Upper lobe of left lung (tissue), 6 donors: ENCODE measurements around the gene ATG10. TPM values are rescaled to one million over a fixed set of nuclear protein-coding genes. Genes with fewer than 3 reads are reported as not detected.
"Not testable (repeated sequence)": the region's sequence is repeated elsewhere in the genome, so short reads cannot be mapped to it uniquely, and the experiment has no call there.

Experiments used
- ATAC-seq, 2 donors: fragments of 200-7000 bp; cut with Tn5 transposase; one replicate each; pipeline ENCODE4 v1.9.1; 2022; ENCODE audit warnings: mild to moderate bottlenecking in 2 of 2, moderate library complexity in 2 of 2; ENCODE audit not compliant: low FRiP score in 2 of 2
- DNase-seq, 2 donors: peaks; one replicate each; pipeline ENCODE4 v3.0.0-alpha.2; 2019 to 2020
- H3K27ac ChIP-seq, 4 donors: fragments of 200-600 bp; sonication (generic); one replicate each; pipeline ENCODE4 v1.5.1; 2016 to 2019
- H3K27me3 ChIP-seq, 4 donors: fragments of 200-600 bp; sonication (generic); one replicate each; pipeline ENCODE4 v1.5.1; 2017 to 2019
- H3K36me3 ChIP-seq, 4 donors: fragments of 200-600 bp; sonication (generic); one replicate each; pipeline ENCODE4 v1.5.1; 2016 to 2019
- H3K4me1 ChIP-seq, 4 donors: fragments of 200-600 bp; sonication (generic); one replicate each; pipeline ENCODE4 v1.5.1; 2018 to 2019
- H3K4me3 ChIP-seq, 4 donors: fragments of 200-600 bp; sonication (generic); one replicate each; pipeline ENCODE4 v1.5.1; 2017 to 2019; ENCODE audit warnings: mild to moderate bottlenecking in 2 of 4, moderate library complexity in 1 of 4
- H3K9me3 ChIP-seq, 4 donors: fragments of 200-600 bp; sonication (generic); one replicate each; pipeline ENCODE4 v1.5.1; 2018 to 2019
- EP300 ChIP-seq, 4 donors: sonication (generic); formaldehyde crosslinking; IDR thresholded peaks; one replicate each; pipeline ENCODE4 v1.5.1; 2017; ENCODE audit warnings: antibody characterized with exemption in 4 of 4, control low read depth in 2 of 4
- POLR2A ChIP-seq, 4 donors: fragments of 450-650 bp; IDR thresholded peaks; one replicate each; pipeline ENCODE4 v1.5.1; 2016 to 2017; ENCODE audit warnings: antibody characterized with exemption in 4 of 4, mild to moderate bottlenecking in 2 of 4
- POLR2AphosphoS5 ChIP-seq, 2 donors: sonication (generic); formaldehyde crosslinking; IDR thresholded peaks; one replicate each; pipeline ENCODE4 v1.5.1; 2017; ENCODE audit warnings: antibody characterized with exemption in 2 of 2
- WGBS, 2 donors: methylation state at CpG; one replicate each; pipeline ENCODE4 v1.1.5; 2017 to 2018; 5-methylcytosine and 5-hydroxymethylcytosine counted together
- total RNA-seq, 6 donors: library from RNA; depleted of rRNA in 4 of 6; stranded (reverse); fragments of >200 nt in 4 of 6; gene quantifications; one replicate each; pipeline versions ENCODE4 v1.1.0 to v1.2.1, GENCODE V29; 2016 to 2021
- TF ChIP-seq, protein P1 (sequence below), 6 experiments: fragments of 450-650 bp in 4 of 6; fragments of 200-600 bp in 2 of 6; sonication (generic) in 2 of 6; IDR thresholded peaks; one replicate each; pipeline ENCODE4 v1.5.1; 2016 to 2019; ENCODE audit warnings: antibody characterized with exemption in 6 of 6
- donor health status: DM: no; HTN: no; CAD: no; lungs with moderate emphysema.
- donor health status: DM: no; HTN: yes; CAD: no; lungs with severe emphysema.

Gene ATG10
- total RNA-seq, 6 donors from 2014 or later, result 1.00 to 9.4 (median 7.0) TPM

GRCh38 chr5:81949462-81949861, 22.4 kb upstream of the ATG10 start:
- H3K9me3 ChIP-seq, result no peaks in the 10 kb centered on the region
- peaks cover 0 to 3% (median 1%) of the 10 kb centered on the region in 4 donors for H3K4me1 ChIP-seq
- no peak for TF ChIP-seq EP300 (IDR thresholded peaks at IDR 0.05)
- TF ChIP-seq, protein P1, sequence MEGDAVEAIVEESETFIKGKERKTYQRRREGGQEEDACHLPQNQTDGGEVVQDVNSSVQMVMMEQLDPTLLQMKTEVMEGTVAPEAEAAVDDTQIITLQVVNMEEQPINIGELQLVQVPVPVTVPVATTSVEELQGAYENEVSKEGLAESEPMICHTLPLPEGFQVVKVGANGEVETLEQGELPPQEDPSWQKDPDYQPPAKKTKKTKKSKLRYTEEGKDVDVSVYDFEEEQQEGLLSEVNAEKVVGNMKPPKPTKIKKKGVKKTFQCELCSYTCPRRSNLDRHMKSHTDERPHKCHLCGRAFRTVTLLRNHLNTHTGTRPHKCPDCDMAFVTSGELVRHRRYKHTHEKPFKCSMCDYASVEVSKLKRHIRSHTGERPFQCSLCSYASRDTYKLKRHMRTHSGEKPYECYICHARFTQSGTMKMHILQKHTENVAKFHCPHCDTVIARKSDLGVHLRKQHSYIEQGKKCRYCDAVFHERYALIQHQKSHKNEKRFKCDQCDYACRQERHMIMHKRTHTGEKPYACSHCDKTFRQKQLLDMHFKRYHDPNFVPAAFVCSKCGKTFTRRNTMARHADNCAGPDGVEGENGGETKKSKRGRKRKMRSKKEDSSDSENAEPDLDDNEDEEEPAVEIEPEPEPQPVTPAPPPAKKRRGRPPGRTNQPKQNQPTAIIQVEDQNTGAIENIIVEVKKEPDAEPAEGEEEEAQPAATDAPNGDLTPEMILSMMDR (IDR thresholded peaks at IDR 0.05), result no peak
- no peak for TF ChIP-seq POLR2AphosphoS5 (IDR thresholded peaks at IDR 0.05)
- TF ChIP-seq POLR2A (IDR thresholded peaks at IDR 0.05), result no peak
- no peak for DNase-seq
- no peaks in the 10 kb centered on the region for H3K27me3 ChIP-seq
- WGBS, 2 donors, result 92 to 94% methylated on average over 3 of the region's 3 CpGs
- no peak for ATAC-seq
- H3K4me3 ChIP-seq, result no peak overlapping the region
- no peaks in the 10 kb centered on the region for H3K36me3 ChIP-seq
- no peak overlapping the region for H3K27ac ChIP-seq

DNA sequence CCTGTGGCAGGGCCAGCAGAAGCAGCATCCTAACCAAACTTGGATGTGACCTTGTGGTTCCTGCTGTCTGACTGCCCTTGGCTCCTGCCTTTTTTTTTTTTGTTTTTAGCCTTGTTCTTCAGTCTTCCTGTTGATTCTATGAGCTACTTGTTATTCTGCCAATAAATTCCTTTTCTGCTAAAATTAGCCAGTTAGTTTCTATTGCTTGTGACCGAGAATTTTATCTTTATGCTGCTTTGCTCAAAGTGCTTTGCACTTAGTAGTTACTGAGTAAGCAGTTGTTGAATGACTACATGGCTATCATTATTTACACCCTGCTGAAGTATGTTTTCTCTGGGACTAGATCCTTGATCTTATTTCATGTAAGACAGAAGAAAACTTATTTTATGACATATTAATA, 20.8 kb upstream of the ATG10 start:
- Histone ChIP-seq H3K4me1 (peaks cover 0 to 3% (median 1%) of the 10 kb centered on the region in 4 donors), H3K4me3 (no peak overlapping the region), H3K36me3 (no peaks in the 10 kb centered on the region), H3K27me3 (no peaks in the 10 kb centered on the region), H3K27ac (peak overlapping the region in 1 of 4 donors; percentile 11), H3K9me3 (no peaks in the 10 kb centered on the region)
- ATAC-seq (no peak), DNase-seq (no peak)
- TF ChIP-seq, protein P1 (IDR thresholded peaks at IDR 0.05), result no peak
- TF ChIP-seq POLR2AphosphoS5 (IDR thresholded peaks at IDR 0.05) (no peak), POLR2A (IDR thresholded peaks at IDR 0.05) (no peak), EP300 (IDR thresholded peaks at IDR 0.05) (no peak)
- 36 to 52% methylated on average over 1 of the region's 1 CpG for WGBS, 2 donors

DNA sequence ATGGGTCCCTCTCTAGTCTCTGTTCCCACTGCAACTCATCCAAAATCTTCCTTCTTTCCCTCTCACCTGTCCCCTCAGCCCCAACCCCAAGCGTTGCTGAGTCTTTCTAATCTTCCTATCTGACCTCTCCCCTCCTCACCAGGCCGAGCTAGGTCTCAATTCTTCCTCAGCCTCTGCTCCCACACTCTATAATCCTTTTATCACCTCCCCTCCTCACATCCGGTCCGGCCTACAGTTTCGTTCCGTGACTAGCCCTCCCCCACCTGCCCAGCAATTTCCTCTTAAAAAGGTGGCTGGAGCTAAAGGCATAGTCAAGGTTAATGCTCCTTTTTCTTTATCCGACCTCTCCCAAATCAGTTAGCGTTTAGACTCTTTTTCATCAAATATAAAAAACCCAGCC, 17.0 kb upstream of the ATG10 start:
- DNase-seq, H3K4me1 ChIP-seq, H3K27me3 ChIP-seq, H3K4me3 ChIP-seq, H3K9me3 ChIP-seq, ATAC-seq, H3K27ac ChIP-seq, H3K36me3 ChIP-seq: not testable (repeated sequence)
- 79 to 83% methylated on average over 8 of the region's 8 CpGs for WGBS, 2 donors

- not testable (repeated sequence) for H3K9me3 ChIP-seq, ATAC-seq, H3K4me3 ChIP-seq, DNase-seq, H3K36me3 ChIP-seq, H3K4me1 ChIP-seq, H3K27ac ChIP-seq, H3K27me3 ChIP-seq
- 71 to 75% methylated on average over 2 of the region's 2 CpGs for WGBS, 2 donors
Observed at GRCh38 chr5:81958129-81958528, 13.7 kb upstream of the ATG10 start.

DNA sequence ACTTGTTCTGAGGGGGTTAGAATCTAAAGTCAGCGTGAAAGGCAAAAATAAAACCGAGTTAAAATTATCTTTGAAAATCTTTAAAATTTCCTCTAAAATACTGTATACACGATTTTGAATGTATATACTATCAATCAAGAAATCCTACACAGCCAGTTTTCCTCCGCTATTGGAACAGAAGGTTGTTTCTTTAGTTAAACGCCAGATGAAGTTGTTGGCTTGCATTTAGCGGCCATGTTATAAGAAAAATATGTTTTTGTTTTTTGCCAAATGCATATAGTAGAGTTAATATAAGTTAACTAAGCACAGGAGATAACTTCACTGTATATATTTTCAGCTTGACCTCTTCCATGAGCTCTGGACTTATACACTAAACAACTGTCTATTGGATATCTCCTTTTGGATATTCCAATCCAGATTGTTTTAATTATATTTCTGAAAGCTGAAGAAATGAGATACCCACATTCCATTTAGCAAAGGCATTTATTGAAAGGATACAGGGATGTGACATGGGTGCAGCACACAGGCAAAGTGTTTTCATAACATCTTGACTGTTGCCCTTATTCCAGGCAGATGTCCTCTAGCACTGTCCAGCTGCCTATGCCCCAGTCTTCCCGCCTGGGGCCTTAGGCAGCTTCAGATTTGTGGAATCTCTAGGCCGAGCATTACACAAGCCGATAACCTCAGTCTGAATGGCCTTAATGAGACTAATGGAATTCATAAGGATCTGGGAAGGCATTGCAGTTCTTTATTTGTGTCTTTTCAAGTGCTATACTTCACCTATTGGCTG, 10.0 kb upstream of the ATG10 start:
- H3K4me1 ChIP-seq, result no peaks in the 10 kb centered on the region
- TF ChIP-seq POLR2A (IDR thresholded peaks at IDR 0.05) (no peak), POLR2AphosphoS5 (IDR thresholded peaks at IDR 0.05) (no peak), EP300 (IDR thresholded peaks at IDR 0.05) (no peak)
- TF ChIP-seq, protein P1 (IDR thresholded peaks at IDR 0.05), result no peak
- no peak overlapping the region for H3K4me3 ChIP-seq
- ATAC-seq (no peak), DNase-seq (no peak)
- H3K9me3 ChIP-seq, result no peaks in the 10 kb centered on the region
- 87% methylated on average over 9 of the region's 9 CpGs for WGBS, 2 donors
- no peaks in the 10 kb centered on the region for H3K36me3 ChIP-seq
- H3K27ac ChIP-seq, result no peak overlapping the region
- no peaks in the 10 kb centered on the region for H3K27me3 ChIP-seq

GRCh38 chr5:81963544-81963943, 8.3 kb upstream of the ATG10 start:
- no peak overlapping the region for H3K4me3 ChIP-seq
- H3K4me1 ChIP-seq, result no peaks in the 10 kb centered on the region
- DNase-seq (no peak), ATAC-seq (no peak)
- 63 to 97% methylated on average over 4 of the region's 4 CpGs for WGBS, 2 donors
- H3K36me3 ChIP-seq, result no peaks in the 10 kb centered on the region
- H3K9me3 ChIP-seq, result no peaks in the 10 kb centered on the region
- H3K27ac ChIP-seq, result no peak overlapping the region
- H3K27me3 ChIP-seq, result no peaks in the 10 kb centered on the region
- no peak for TF ChIP-seq EP300 (IDR thresholded peaks at IDR 0.05)
